ENCODE results near the gene CLCN3. TPM values are rescaled to one million over a fixed set of nuclear protein-coding genes. Genes with fewer than 3 reads are reported as not detected.
"Not testable (repeated sequence)": the region's sequence is repeated elsewhere in the genome, so short reads cannot be mapped to it uniquely, and the experiment has no call there.

Gene CLCN3
- total and polyA plus RNA-seq, 8 donors, result 9.1 to 41.4 (median 30.8) TPM

- FAIRE-seq (no peak), DNase-seq (no peak), ATAC-seq (no peak)
- TF ChIP-seq CTCF (IDR thresholded peaks at IDR 0.05), result no peak
- H3K4me1 ChIP-seq, result no peaks in the 10 kb centered on the region
- H3K36me3 ChIP-seq, result peaks cover 0 to 6% (median 0%) of the 10 kb centered on the region in 3 donors
- no peak overlapping the region for H3K4me3 ChIP-seq
- H3K27me3 ChIP-seq, result no peaks in the 10 kb centered on the region
- H3K27ac ChIP-seq, result no peak overlapping the region
- H3K9me3 ChIP-seq, result no peaks in the 10 kb centered on the region
- intact Hi-C loops (cut with DNase I), result no loop called here
These were observed 107.2 kb downstream of the CLCN3 start for GRCh38 chr4:169727616-169728015.

GRCh38 chr4:169730564-169730963 is 110.2 kb downstream of the CLCN3 start:
- no peak for FAIRE-seq
- Histone ChIP-seq H3K4me1 (no peaks in the 10 kb centered on the region), H3K27ac (no peak overlapping the region), H3K9me3 (no peaks in the 10 kb centered on the region), H3K36me3 (peaks cover 0 to 6% (median 0%) of the 10 kb centered on the region in 3 donors), H3K27me3 (no peaks in the 10 kb centered on the region), H3K4me3 (no peak overlapping the region)
- DNase-seq, result no peak
- WGBS, 2 donors, result 85 to 92% methylated on average over 5 of the region's 5 CpGs
- intact Hi-C loops (cut with DNase I), result no loop called here
- no peak for ATAC-seq
- no peak for TF ChIP-seq CTCF (IDR thresholded peaks at IDR 0.05)

- intact Hi-C loops (cut with DNase I); H3K9me3 ChIP-seq; FAIRE-seq; H3K4me1 ChIP-seq; H3K4me3 ChIP-seq; H3K36me3 ChIP-seq; H3K27me3 ChIP-seq; H3K27ac ChIP-seq; ATAC-seq; DNase-seq: not testable (repeated sequence)
These were observed 118.2 kb downstream of the CLCN3 start for GRCh38 chr4:169738604-169739003.

GRCh38 chr4:169741569-169741968 is 121.2 kb downstream of the CLCN3 start:
- DNase-seq (no peak), ATAC-seq (no peak), FAIRE-seq (no peak)
- Histone ChIP-seq H3K36me3 (peaks cover 0 to 4% (median 0%) of the 10 kb centered on the region in 3 donors), H3K27me3 (no peaks in the 10 kb centered on the region), H3K4me3 (no peak overlapping the region), H3K27ac (no peak overlapping the region), H3K4me1 (no peaks in the 10 kb centered on the region), H3K9me3 (no peaks in the 10 kb centered on the region)
- WGBS, 2 donors, result 71 to 74% methylated on average over 2 of the region's 2 CpGs
- TF ChIP-seq CTCF (IDR thresholded peaks at IDR 0.05), result no peak
- intact Hi-C loops (cut with DNase I), result no loop called here

GRCh38 chr4:169744601-169745000 is 124.2 kb downstream of the CLCN3 start:
- 97 to 98% methylated on average over 1 of the region's 1 CpG for WGBS, 2 donors
- H3K9me3 ChIP-seq, result no peaks in the 10 kb centered on the region
- H3K4me1 ChIP-seq, result no peaks in the 10 kb centered on the region
- no peaks in the 10 kb centered on the region for H3K36me3 ChIP-seq
- intact Hi-C loops (cut with DNase I), result no loop called here
- FAIRE-seq, result no peak
- ATAC-seq, result no peak
- TF ChIP-seq CTCF (IDR thresholded peaks at IDR 0.05), result no peak
- H3K27ac ChIP-seq, result no peak overlapping the region
- no peaks in the 10 kb centered on the region for H3K27me3 ChIP-seq
- H3K4me3 ChIP-seq, result no peak overlapping the region
- no peak for DNase-seq

GRCh38 chr4:169745291-169745690 is 124.9 kb downstream of the CLCN3 start:
- Histone ChIP-seq H3K4me3 (no peak overlapping the region), H3K4me1 (no peaks in the 10 kb centered on the region), H3K27me3 (no peaks in the 10 kb centered on the region), H3K36me3 (no peaks in the 10 kb centered on the region), H3K9me3 (no peaks in the 10 kb centered on the region), H3K27ac (no peak overlapping the region)
- no peak for DNase-seq
- ATAC-seq, result no peak
- no peak for FAIRE-seq
- no peak for TF ChIP-seq CTCF (IDR thresholded peaks at IDR 0.05)
- intact Hi-C loops (cut with DNase I), result no loop called here
- WGBS, 2 donors, result 83 to 96% methylated on average over 1 of the region's 1 CpG
